DMS79 treated with DMSO at 0.1 percent for 48 hours (cell line): ENCODE measurements around the gene PRKAA1.
"Not testable (repeated sequence)": the region's sequence is repeated elsewhere in the genome, so short reads cannot be mapped to it uniquely, and the experiment has no call there.

Source experiments
- DNase-seq: peaks from one replicate; lab custom pipeline; 2025; lab: John Stamatoyannopoulos, UW

The PRKAA1 gene

DNA sequence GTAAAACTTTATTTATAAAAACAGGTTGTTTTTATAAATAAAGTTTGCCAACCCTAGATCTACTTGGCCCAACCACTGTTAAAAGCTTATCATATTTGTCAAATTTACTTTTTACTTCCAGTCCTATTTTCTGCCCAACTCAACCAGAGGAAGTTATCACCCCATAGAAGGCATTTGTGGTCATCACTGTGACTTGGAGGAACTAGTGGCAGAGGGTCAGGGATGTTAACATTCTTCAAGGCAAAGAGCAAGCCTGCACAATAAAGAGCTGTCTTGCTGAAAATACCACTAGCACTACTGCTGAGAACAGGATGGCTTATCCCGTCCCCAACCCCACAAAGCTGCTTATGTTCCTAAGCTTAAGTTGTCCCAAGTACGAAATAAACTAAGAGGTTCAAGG, 64.7 kb downstream of the PRKAA1 start:
- no peak for DNase-seq

DNA sequence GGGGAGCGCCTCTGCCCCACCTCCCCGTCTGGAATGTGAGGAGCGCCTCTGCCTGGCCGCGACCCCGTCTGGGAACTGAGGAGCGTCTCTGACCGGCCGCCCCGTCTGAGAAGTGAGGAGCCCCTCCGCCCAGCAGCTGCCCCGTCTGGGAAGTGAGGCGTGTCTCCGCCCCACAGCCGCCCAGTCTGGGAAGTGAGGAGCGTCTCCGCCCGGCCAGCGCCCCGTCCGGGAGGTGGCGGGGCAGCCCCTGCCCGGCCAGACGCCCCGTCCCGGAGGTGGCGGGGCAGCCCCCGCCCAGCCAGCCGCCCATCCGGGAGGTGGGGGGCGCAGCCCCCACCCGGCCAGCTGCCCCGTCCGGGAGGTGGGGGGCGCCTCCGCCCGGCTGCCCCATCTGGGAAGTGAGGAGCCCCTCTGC, 75.7 kb downstream of the PRKAA1 start:
- not testable (repeated sequence) for DNase-seq

DNA sequence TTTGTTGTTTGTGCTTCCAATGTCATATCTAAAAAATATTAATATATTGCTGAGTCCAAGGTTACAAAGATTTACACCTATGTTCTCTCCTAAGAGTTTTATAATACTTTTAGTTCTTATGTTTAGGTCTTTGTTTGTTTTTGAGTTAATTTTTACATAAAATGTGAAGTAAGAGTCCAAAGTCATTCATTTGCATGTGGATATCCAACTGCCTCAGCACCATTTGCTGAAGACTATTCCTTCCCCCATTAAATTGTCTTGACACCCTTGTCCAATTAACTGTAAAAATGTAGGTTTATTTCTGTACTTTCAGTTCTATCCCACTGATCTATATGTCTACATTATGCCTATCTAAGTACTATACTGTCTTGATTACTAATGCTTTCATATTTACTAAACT, 78.1 kb downstream of the PRKAA1 start:
- no peak for DNase-seq

DNA sequence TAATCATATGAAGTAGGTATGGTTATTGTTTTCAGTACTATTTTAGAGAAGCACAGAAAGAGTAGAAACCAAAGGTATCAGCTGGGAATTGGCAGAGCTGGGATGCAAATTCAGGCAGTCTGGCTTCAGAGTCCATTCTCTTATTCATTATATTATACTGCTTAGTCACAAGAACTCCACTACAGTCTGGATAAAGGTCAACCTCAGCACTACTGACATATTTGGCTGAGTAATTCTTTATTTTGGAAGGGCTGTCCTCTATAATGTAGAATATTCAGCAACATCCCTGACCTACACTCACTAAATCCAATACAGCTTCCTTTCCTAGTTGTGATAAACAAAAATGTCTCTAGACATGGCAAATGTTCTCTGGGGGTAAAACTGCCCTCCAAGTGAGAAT, 80.9 kb downstream of the PRKAA1 start:
- no peak for DNase-seq

DNA sequence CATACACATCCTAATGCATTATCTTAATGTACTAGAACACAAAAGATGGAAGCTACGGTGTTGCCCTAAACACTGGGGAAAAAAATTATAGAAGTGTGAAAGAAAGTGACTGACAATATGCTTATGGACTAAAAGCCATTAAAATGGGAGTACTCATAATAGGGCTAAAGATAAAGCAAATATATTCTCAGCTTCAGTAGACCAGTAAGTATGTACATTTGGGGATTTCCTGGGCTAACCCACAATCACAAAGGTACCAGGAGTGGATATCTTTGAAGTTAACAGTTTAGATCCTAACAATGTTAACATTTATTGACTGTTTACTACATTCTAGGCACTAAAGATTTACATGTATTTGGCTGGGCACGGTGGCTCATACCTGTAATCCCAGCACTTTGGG, 81.6 kb downstream of the PRKAA1 start:
- no peak for DNase-seq

DNA sequence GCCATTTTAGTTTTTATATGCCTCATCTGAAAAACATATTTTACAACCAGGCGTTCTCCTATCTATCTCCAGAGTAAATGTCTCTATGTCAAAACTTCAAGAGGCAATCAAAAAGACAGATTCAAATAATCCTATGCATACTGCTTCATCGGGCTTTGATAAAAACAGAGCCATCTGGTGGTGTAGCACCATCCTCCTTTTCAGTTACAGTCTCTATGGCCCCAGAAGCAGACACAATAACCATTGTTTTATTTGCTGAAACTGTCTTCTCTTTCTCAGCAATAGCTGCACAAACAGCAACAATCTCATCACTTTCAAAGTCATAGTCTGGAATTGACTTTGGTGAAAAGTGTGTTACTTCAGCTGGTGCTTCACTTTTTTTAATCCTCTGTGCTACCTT, 82.2 kb downstream of the PRKAA1 start:
- no peak for DNase-seq

DNA sequence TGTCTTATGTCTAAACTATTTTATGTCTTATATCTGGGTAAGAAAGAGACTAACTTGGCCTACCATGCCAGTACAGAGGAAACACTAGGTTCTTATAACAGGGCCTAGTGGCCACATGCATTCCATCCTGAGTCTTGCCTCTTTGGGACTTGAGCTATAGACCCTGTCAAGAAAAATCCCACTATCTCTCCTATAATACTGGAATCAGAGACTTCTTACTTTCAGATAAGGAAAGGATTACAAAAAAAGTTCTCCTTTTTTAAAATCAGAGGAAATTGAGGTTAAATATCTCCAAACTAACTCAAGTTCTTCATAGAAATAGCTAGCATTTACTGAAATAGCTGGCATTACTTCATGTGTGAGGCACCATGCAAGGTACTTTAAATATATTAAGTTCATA, 84.2 kb downstream of the PRKAA1 start:
- no peak for DNase-seq

DNA sequence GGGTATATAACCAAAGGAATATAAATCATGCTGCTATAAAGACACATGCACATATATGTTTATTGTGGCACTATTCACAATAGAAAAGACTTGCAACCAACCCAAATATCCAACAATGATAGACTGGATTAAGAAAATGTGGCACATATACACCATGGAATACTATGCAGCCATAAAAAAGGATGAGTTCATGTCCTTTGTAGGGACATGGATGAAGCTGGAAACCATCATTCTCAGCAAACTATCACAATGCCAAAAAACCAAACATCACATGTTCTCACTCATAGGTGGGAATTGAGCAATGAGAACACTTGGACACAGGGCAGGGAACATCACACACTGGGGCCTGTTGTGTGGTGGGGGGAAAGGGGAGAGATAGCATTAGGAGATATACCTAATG, 87.6 kb downstream of the PRKAA1 start:
- not testable (repeated sequence) for DNase-seq
